Erythroblast (primary cell): Measurements from ENCODE around the gene GALNT5.
"Not testable (repeated sequence)": the region's sequence is repeated elsewhere in the genome, so short reads cannot be mapped to it uniquely, and the experiment has no call there.

Source experiments
- DNase-seq, 2 experiments: peaks; one replicate each; lab custom pipeline; 2025; lab: John Stamatoyannopoulos, UW
- GATA1 ChIP-seq: IDR thresholded peaks from 2 replicates; pipeline ENCODE4 v1.6.1; 2011; ENCODE audit warnings: low read depth, mild to moderate bottlenecking, control low read depth, low read length, moderate library complexity
- POLR2A ChIP-seq: IDR thresholded peaks from 2 replicates; pipeline ENCODE4 v1.6.1; 2011; ENCODE audit warnings: mild to moderate bottlenecking, low read length

Gene GALNT5

GRCh38 chr2:157259960-157260359 is 2.5 kb downstream of the GALNT5 start:
- DNase-seq, result peak in 1 of 2 experiments; percentile 44
- TF ChIP-seq GATA1 (no peak), POLR2A (no peak)

GRCh38 chr2:157260533-157261198 is 3.2 kb downstream of the GALNT5 start:
- TF ChIP-seq POLR2A (no peak), GATA1 (no peak)
- peak; percentile 58 to 79 for DNase-seq

GRCh38 chr2:157261199-157261782 is 3.8 kb downstream of the GALNT5 start:
- DNase-seq, result peak; percentile 97 to 99
- no peak for TF ChIP-seq GATA1
- peak; percentile 99 for TF ChIP-seq POLR2A

- TF ChIP-seq GATA1 (no peak), POLR2A (no peak)
- DNase-seq, result peak; percentile 10 to 58
Observed at GRCh38 chr2:157262248-157262647, 4.7 kb downstream of the GALNT5 start.

- TF ChIP-seq POLR2A, result no peak
- no peak for TF ChIP-seq GATA1
- DNase-seq, result peak; percentile 50 to 55
Observed at GRCh38 chr2:157264099-157264498, 6.6 kb downstream of the GALNT5 start.

GRCh38 chr2:157265825-157266224 is 8.3 kb downstream of the GALNT5 start:
- no peak for TF ChIP-seq POLR2A
- DNase-seq, result no peak

GRCh38 chr2:157267476-157267875 is 10.0 kb downstream of the GALNT5 start:
- TF ChIP-seq POLR2A, result no peak
- TF ChIP-seq GATA1, result no peak
- DNase-seq, result peak; percentile 38 to 68

GRCh38 chr2:157269060-157269459 is 11.6 kb downstream of the GALNT5 start:
- no peak for DNase-seq
- TF ChIP-seq POLR2A, result no peak
- TF ChIP-seq GATA1, result no peak

GRCh38 chr2:157269922-157270321 is 12.4 kb downstream of the GALNT5 start:
- TF ChIP-seq GATA1 (no peak), POLR2A (no peak)
- no peak for DNase-seq

- TF ChIP-seq POLR2A (no peak), GATA1 (no peak)
- DNase-seq, result no peak
Observed at GRCh38 chr2:157271590-157272203, 14.2 kb downstream of the GALNT5 start.

- not testable (repeated sequence) for DNase-seq
Observed at GRCh38 chr2:157279311-157279710, 21.8 kb downstream of the GALNT5 start.

GRCh38 chr2:157281316-157281715 is 23.8 kb downstream of the GALNT5 start:
- no peak for TF ChIP-seq GATA1
- TF ChIP-seq POLR2A, result no peak
- DNase-seq, result no peak

GRCh38 chr2:157283468-157283867 is 26.0 kb downstream of the GALNT5 start:
- no peak for DNase-seq

GRCh38 chr2:157287160-157287559 is 29.7 kb downstream of the GALNT5 start:
- TF ChIP-seq POLR2A (no peak), GATA1 (no peak)
- no peak for DNase-seq

More at GRCh38 chr2:157283468-157283867, 26.0 kb downstream of the GALNT5 start:
- TF ChIP-seq POLR2A (no peak), GATA1 (no peak)

GRCh38 chr2:157290525-157290924 is 33.0 kb downstream of the GALNT5 start:
- TF ChIP-seq GATA1, result no peak
- no peak for TF ChIP-seq POLR2A
- no peak for DNase-seq
